GM18907 (cell line): ENCODE measurements around the gene ASTN1.

Experiments used
- ATAC-seq: cut with Tn5 transposase; IDR thresholded peaks from one replicate; pipeline ENCODE4 v1.9.1; 2021; ENCODE audit warnings: mild to moderate bottlenecking, moderate library complexity; ENCODE audit not compliant: unreplicated experiment

The ASTN1 gene

DNA sequence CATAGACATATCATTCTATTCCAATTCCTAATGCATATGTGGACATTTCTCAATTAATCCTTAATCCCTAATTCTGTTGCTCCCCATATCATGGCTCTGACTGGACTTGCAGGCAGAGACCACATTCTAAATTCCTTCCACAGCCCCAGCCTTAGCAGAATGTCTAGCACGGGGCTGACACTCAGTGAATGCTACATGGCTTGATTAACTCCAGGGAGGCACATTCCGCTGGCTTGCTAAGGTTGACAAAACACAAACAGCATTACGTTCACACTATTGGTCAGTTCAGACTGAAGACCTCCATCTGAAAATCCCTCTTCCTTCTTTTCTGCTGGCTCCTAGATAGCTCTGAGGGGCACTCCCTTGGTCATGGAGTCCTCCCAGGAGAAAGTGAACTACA is 119.4 kb downstream of the ASTN1 start:
- ATAC-seq = no peak

DNA sequence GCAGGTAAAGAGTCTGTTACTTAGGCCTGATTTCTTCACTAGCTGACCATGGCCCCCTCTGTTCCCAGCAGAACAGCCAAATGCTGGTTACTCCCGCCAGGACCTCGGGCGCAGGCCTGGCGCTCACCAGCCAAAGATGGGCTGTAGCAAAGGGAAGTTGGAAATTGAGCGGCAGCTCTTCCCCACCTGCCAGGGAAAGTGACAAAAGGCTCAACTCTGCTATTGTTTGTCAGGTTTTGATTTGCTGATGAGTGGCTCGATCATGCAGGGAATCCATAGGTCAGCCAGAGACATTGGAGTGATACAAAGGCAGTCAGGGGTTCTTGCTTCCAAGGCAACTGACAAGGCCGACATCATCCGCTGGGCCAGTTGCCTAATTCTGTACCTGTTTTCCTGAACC is 120.1 kb downstream of the ASTN1 start:
- ATAC-seq = no peak

DNA sequence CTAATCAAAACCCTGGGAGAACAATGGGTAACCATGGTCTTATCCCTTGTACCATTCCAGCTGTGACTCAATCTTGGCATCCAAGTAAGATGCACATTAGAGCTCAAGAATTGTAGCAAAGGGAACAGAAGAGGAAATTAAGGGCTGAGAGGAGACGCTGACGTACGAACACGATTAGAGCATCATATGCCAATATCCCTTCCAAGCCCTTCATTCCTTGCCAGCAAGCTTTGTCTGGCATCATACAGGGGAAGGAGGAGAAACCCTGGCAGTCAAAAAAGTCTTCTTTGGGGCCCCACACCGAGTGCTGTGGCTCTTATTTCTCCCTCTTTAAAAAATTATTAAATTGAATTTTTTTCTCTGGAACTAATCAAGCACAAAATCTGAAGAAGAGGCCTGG is 120.9 kb downstream of the ASTN1 start:
- no peak for ATAC-seq

DNA sequence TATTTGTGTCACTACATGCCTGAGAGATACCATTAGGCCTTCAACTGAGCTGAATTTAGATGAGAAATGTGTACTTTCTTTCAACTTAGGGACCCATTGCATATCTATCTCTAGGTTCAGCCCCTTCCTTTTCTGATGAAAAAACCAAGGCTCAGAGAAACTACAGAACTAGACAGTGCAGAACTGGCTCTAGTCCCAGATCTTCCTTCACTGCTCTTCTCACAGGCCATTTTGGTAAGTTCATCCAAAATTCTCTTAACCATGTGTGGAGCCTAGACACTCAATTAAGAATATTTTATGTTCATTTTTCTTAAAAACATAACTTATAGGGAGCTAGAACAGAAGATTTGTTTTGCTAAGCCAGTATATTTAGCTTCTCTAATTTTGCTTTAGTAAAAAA is 128.9 kb downstream of the ASTN1 start:
- ATAC-seq = no peak

DNA sequence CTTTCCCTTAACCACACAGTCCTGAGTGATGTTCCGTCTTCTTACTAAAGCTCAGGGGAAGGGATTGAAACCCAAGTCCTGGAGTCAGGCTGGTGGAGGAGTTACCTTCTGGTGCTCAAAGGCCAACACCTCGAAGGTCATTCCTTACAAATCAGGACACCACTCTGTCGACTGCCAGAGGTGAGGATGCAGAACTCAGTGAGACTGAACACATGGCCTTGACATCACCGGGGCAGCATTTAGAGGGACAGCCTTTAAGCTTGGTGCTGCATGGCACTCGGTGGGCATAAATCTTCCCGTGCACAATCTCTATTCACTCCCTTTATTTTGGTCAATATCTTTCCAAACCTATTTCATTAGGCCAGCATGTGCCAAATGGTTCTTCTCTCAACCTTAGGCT is 130.9 kb downstream of the ASTN1 start:
- no peak for ATAC-seq

DNA sequence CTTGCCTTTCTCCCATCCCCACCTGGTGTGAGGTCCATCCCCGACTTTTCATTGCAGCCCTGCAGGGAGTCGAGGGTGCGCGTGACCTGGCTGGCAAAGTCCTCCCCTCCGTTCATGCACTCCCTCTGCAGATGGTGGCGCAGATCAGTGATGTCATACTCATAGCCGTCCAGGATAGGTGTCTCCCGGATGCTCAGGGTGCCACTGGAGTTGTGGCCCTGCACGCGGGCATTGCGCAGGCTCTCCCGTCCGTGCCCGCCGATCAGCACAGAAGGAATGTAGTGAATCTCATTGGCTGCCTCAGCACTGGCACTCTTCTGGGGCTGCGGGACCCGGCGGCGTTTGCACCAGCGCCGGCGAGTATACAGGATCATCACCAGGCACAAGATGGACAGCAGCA is 132.1 kb downstream of the ASTN1 start:
- ATAC-seq = no peak

DNA sequence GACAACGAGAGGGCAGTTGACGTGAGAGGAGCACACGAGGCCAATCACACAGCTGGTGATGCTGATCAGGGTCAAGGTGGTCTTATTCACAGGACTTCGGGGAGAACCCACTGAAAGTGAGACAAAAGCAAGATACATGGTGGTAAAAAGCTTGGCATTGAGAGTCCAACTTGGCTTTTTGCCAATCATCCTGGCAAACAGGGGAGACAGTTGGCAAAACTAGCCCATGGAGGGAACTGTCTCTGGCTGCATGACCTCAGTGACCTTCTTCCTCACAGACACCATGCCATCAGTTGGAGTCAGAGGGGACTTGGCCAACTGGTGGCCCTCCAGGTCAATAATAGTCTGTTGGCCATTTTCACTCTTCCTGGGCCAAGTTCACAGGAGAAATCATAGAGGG is 139.9 kb downstream of the ASTN1 start:
- no peak for ATAC-seq

DNA sequence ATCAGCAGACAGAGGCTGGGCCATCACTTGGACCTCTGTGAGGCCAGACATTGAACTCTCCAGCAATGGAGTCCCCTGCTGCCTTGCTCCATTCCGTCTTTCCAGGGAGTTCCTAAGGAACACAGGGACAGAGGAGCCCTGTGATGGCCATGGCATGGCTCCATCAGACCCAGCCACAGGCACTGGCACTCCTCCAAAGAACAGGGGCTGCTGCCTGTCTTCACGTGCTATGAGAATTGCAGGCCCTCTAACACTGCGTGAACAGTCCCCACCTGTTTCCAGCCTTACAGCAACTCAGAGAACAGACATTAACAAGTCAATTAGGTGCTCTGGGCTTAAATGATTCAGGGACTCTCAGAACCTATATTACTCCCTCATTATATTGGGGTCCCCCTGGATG is 140.8 kb downstream of the ASTN1 start:
- no peak for ATAC-seq

DNA sequence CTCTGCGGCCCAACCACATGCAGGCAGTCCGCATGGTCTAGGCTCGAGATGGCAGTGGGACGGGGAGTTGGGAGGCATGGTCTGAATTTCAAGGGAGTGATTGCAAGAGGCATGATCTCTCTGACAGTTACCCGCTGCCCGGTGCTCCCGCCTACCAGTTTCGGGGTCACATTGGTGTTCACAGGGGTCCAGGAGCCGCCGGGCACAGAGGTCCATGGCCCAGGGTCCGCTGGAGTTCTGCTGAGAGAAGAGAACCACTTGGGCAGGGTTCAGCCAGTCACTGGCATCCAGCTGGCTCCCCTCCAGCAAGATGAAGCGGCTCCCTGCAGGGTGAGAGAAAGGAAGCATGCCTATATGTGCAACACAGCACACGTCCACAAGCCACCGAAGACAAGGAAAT is 141.3 kb downstream of the ASTN1 start:
- no peak for ATAC-seq

DNA sequence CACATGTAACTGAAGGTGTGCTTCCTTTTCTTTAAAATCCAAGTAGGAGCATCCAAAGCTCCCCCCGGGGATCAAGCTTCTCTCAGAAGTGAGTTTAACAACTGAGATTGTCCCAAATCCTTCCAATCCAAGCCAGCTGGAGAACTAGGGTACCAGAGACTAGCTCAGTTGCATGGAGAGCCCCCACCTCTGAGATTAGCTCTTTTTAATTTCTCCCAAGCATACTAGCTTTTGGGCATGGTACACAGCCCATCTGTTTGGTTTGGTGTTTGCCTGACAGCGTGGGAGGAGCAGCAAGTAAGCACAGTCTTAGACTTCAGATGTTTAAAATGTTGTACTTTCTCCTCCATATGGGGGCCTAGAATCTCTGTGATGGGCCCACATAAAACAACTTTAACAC is 142.8 kb downstream of the ASTN1 start:
- no peak for ATAC-seq

DNA sequence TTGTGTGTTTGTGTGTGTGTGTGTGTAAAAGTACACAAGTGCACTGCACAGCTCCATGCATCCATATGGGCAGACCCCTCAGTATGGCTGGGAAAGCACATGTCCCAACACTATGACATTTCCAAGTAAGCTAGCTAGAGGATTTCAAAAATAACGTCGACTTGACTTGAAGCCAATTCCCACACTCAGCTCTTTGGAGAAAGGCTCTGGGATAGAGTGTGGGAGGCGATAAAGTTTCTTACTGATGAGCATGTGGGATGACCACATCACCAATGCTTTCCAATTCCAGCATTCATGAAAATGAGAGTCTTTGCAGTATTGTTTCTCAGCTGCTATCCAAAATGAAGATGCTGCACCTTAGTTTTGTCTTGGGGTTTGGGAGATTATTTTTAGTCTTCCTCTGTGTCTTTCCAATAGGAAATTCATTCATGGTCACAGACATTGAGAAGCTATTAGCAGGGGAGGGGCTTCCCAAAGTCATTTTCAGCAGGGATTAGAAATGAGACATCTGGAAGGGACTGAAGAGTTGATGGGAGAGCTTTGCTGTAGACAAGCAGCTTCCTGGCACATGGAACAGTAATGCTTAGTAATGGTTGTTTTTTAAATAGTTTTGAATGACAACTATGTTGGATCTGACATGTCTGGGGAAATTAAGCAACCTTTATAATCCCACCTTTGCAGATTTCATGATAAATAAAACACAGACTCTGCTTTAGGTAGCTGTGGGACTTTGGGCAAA is 143.5 kb downstream of the ASTN1 start:
- ATAC-seq = no peak

DNA sequence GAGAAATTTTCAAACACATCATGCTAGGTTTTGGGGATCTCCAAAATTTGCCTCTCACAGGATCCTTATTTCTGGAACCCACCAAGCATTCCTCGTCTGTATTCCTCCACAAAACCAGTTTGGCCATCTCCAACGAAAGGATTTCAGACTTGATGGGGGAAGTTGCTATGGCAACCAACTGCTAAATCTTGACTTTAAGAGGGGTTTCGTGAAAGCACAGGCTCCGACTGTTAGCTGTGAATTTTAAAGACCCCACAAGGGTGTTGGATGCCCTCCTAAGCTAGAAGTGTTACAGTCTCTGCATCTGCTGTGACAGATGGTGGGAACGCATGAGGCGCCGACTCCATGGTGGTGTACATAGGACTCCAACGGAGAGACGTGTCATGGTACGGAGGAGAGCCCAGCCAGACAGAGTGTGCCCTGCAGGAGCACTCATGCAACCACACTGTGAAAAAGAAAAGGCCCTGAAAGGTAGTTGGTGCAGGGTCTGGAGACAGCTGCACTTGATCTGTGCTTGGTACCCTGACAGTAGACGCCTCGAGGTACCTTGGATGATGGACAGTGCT is 147.1 kb downstream of the ASTN1 start:
- ATAC-seq = no peak

DNA sequence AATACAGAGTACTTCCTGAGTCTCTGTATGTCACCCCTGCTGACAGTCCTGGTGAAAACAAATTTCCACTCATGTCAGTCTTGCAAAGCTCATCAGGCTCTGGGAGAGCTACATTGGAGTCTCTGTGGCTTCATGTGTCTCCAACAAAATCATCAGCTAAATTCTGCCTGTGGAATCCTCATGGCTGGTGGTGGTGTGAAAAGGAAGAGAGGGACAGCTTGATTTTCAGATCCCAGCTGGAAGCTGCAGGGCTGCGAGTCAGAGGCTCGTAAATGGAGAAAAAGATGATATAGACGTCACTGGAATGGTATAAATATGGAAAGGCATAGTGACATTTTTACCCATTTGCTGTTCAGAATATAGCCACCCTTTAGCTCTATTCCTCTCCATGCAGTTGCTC is 150.2 kb downstream of the ASTN1 start:
- ATAC-seq = no peak

DNA sequence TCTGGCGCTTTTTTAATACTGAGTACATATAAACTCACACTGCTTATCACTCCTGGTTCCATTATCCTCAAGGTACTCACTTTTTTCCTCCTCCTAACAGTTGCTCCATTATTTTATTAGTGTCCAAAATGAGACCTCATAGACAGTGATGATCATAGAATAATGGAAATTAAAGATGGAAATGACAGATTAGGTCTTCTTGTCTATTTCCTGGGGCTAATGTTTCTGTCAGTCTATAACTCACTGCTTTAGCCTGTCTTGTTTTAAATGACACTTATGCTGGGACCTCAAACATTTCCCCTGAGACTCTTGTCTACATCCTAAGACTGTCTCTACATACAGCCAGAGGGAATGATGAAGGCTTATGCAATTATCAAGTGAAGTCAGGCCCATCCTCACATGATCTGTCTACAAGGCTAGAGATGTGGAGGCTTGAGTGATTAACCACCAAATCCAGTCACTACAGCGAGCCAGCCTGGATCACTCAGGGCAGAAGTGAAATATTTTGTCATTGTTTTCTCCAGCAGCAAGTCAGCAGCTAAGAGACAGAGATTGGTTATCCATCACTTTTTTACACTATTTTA is 152.1 kb downstream of the ASTN1 start:
- no peak for ATAC-seq

DNA sequence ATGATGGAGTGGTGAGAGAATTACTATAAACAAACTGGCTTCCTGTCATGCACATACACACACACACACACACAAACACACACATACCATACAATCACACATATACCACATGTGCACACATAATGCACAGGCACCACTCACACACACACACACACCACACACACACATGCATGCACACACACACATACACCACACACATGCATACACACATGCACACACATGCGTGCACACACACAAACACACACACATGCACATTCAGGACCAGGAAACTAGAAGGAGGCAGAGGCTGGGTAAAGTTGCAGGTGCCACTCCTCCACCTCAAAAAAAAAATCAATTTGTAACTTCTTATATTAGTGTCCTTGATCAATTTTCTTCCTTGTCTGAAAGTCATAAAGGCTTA is 153.0 kb downstream of the ASTN1 start:
- ATAC-seq = no peak

DNA sequence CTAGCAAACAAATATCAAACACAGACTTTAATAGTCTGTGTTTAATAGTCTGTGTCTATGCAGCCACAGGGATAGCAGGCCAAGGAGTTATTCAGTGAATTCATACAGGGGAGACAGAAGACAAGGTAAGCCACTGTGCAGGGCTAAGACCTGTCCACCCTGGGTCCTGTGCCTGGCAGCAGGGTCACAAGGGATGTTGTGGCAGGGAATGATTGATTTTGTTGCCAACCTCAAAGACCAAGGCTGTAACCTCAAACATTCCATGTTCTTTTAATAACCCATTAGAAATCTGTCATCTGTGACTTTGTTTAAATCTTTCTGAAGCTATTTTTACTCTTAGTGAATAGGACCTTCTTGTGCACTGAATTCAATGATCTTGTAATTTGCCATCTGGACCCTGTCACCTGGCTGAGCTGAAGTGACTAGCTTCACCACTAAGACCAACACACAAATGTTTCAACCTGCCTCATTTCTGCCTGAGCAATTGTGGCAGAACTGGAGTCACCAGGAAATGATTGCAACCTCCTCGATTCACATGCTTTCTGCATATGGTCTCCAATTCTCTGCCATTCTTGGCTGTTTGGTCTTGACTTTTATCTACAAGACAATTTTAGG is 154.2 kb downstream of the ASTN1 start:
- no peak for ATAC-seq

DNA sequence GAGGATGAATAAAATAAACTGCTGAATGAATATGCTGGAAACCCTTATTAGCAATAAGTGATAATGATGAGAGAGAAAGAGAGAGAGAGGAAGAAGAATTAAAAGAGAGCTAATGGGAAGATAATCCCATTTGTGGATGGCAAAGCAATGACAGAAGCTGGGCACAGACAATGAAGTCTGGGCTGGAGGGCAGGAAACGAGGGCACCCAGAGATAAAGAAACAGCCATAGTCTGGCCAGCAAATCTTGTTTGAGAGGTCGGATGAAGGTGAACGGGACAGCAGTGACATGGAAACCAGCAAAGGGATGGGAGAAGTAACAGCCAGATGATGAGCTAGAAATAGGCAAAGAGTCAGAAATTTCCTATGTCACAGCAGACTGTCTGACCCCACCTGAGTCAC is 155.9 kb downstream of the ASTN1 start:
- ATAC-seq = no peak

DNA sequence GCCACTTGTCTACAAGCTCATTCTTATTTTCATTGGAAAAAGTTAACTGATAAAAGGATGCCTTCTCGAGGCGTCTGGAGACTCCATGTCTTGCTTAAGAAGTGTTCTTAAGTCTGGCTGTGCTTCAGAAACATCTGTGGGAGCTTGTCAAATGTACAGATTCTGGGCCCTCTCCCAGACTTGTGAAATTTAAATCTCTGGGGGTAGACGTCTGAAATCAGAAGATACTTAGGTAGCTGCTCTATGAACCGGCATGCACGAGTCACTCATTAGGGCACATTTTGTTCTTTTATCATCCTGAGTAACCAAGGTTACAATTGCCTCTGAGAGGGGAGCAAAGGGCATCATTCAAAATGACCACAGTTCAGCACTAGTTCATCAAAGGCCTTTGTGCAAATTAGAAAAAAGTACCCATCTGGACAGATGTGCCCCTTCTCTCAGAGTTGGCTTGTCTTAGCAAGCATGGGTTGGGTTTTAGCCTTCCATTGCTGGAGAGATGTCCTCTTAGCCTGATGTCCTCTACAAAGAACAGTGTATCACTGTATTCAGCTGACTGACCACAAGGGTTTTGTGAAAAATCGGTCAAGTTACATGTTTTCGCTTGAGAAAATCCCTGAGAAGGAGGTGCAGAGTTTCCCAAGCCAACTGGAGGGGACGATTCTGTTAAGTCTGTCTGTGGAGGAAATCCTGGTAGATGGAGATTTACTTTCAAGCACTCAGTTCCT is 156.9 kb downstream of the ASTN1 start:
- ATAC-seq = no peak

DNA sequence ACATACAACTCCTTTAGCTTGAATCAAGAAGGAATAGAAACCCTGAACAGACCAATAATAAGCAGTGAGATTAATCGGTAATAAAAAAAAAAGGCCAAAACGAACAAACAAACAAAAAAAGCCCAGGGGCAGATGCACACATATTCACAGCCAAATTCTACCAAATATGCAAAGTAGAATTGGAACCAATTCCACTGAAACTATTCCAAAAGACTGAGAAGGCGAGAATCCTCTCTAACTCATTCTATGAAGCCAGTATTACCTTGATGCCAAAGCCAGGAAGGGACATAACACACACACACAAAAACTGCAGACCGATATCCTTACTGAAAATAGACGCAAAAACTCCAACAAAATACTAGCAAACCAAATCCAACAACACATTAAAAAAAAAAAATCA is 161.6 kb downstream of the ASTN1 start:
- ATAC-seq = no peak

DNA sequence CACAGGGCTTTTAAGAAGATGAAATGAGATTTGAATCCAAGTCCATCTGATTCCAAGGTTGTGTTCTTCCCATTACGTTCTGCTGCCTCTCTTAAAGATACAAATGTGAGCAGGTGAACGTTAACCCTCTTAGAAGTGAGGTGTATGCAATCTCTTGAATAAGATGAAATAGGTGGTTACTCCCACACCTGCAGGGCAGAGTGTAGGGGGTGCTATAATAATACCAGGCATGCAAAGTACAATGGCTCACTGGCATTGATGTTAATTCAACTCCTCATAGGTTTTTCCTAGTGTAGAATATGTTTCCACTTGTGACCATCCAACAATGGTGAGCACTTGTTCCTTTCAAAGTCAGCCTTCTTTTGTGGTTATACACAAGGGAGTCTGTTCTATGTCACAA is 163.0 kb downstream of the ASTN1 start:
- no peak for ATAC-seq

DNA sequence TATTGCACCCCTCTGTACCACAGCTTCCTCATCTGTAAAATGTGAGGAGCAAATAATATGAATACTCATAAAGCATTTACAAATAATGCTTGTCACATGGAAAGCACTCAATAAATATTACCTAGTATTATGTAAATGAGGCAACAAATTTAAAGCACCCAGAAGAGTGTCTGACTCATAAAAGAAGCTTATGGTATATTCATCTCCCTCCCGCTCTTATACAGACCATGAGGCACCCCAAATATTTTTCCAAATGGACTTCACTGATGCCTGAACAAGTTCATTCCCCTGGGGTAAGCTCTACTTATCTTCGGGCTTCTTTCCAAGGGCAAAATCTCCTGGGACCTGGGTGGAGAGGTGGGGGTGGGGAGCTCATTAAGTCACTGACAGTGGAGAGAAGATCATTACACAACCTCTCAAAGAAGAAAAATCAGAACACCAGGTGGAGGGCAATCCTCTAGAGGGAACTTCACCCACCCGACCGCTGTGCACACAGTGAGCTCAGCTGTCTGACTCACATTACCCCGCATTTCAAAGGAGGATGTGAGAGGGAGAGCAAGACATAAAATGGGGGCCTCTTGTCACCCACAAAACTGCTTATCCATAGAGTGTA is 166.2 kb downstream of the ASTN1 start:
- no peak for ATAC-seq
